PFSK-1 (cell line): ENCODE results near the gene STK32B.

Source experiments
- FOXP2 ChIP-seq: optimal IDR thresholded peaks from 2 replicates; pipeline ENCODE3; 2011; ENCODE audit warnings: borderline replicate concordance, control low read depth, inconsistent platforms; ENCODE audit not compliant: insufficient read depth; ENCODE audit errors: extremely low read length, extremely low read depth
- POLR2AphosphoS5 ChIP-seq: IDR thresholded peaks from 2 replicates; pipeline ENCODE4 v1.6.1; 2012; ENCODE audit warnings: low read depth, mild to moderate bottlenecking, control low read depth, low read length, moderate library complexity
- REST ChIP-seq, 2 experiments: IDR thresholded peaks; 2 replicates each; pipeline versions ENCODE4 v1.6.1 to v1.8.0; 2011 to 2012; ENCODE audit warnings: low read depth in 2 of 2, low read length in 2 of 2, control low read depth in 1 of 2, inconsistent platforms in 1 of 2, mild to moderate bottlenecking in 1 of 2, moderate library complexity in 1 of 2; ENCODE audit not compliant: insufficient read depth in 1 of 2
- SIN3A ChIP-seq: IDR thresholded peaks from 2 replicates; pipeline ENCODE4 v1.6.1; 2012; ENCODE audit warnings: mild to moderate bottlenecking, low read length, moderate library complexity, borderline replicate concordance; ENCODE audit not compliant: insufficient read depth
- TAF1 ChIP-seq: IDR thresholded peaks from 2 replicates; pipeline ENCODE4 v1.6.1; 2012; ENCODE audit warnings: low read length, control low read depth, borderline replicate concordance; ENCODE audit not compliant: insufficient read depth

The STK32B gene

GRCh38 chr4:5489260-5489659, 438.0 kb downstream of the STK32B start:
- TF ChIP-seq SIN3A = no peak
- TF ChIP-seq TAF1 = no peak
- no peak for TF ChIP-seq REST (IDR thresholded peaks at IDR 0.05; ENCODE audit: insufficient read depth in 1 of 2, low read depth in 2 of 2, low read length in 2 of 2)
- no peak for TF ChIP-seq POLR2AphosphoS5
- TF ChIP-seq FOXP2 = no peak

- TF ChIP-seq POLR2AphosphoS5 = no peak
- TF ChIP-seq SIN3A = no peak
- no peak for TF ChIP-seq REST (IDR thresholded peaks at IDR 0.05; ENCODE audit: insufficient read depth in 1 of 2, low read depth in 2 of 2, low read length in 2 of 2)
- no peak for TF ChIP-seq TAF1
- no peak for TF ChIP-seq FOXP2
Measured at GRCh38 chr4:5497489-5497888, 446.2 kb downstream of the STK32B start.

GRCh38 chr4:5500165-5500564, 448.9 kb downstream of the STK32B start:
- TF ChIP-seq SIN3A (no peak), FOXP2 (no peak), POLR2AphosphoS5 (no peak), REST (IDR thresholded peaks at IDR 0.05; ENCODE audit: insufficient read depth in 1 of 2, low read depth in 2 of 2, low read length in 2 of 2) (no peak), TAF1 (no peak)

GRCh38 chr4:5503336-5503936, 452.2 kb downstream of the STK32B start:
- no peak for TF ChIP-seq REST (IDR thresholded peaks at IDR 0.05; ENCODE audit: insufficient read depth in 1 of 2, low read depth in 2 of 2, low read length in 2 of 2)
- no peak for TF ChIP-seq TAF1
- TF ChIP-seq POLR2AphosphoS5 = no peak
- no peak for TF ChIP-seq FOXP2
- TF ChIP-seq SIN3A = no peak

GRCh38 chr4:5504486-5504885, 453.2 kb downstream of the STK32B start:
- TF ChIP-seq TAF1 = no peak
- TF ChIP-seq POLR2AphosphoS5 = no peak
- TF ChIP-seq FOXP2 = no peak
- TF ChIP-seq REST (IDR thresholded peaks at IDR 0.05; ENCODE audit: insufficient read depth in 1 of 2, low read depth in 2 of 2, low read length in 2 of 2) = no peak
- TF ChIP-seq SIN3A = no peak
